GM12801 (cell line): ENCODE results near the gene WNT3A.

ENCODE experiments used
- CTCF ChIP-seq: IDR thresholded peaks from one replicate; pipeline ENCODE4 v1.5.1; 2011; ENCODE audit warnings: control low read depth; ENCODE audit not compliant: insufficient read length; ENCODE audit errors: extremely low read depth

WNT3A gene

GRCh38 chr1:228100822-228101613 lies 94.2 kb downstream of the WNT3A start:
- no peak for TF ChIP-seq CTCF

- TF ChIP-seq CTCF, result no peak
Observed at GRCh38 chr1:228101614-228101993, 94.8 kb downstream of the WNT3A start.

- TF ChIP-seq CTCF, result no peak
Observed at GRCh38 chr1:228101994-228102790, 95.4 kb downstream of the WNT3A start.

- TF ChIP-seq CTCF, result no peak
Observed at GRCh38 chr1:228102791-228103620, 96.2 kb downstream of the WNT3A start, which contains the start of gene C1orf35. Gene C1orf35, minus strand, starts transcription at chr1:228103325. Its CDS starts 98 bp downstream, at chr1:228103227.

- no peak for TF ChIP-seq CTCF
Observed at GRCh38 chr1:228104526-228105269, 97.9 kb downstream of the WNT3A start.

GRCh38 chr1:228105270-228105995 lies 98.6 kb downstream of the WNT3A start:
- no peak for TF ChIP-seq CTCF
